ENCODE measurements around the gene C14orf119. TPM values are rescaled to one million over a fixed set of nuclear protein-coding genes. Genes with fewer than 3 reads are reported as not detected.

C14orf119 gene
- polyA plus RNA-seq, 3 donors = 17.5 to 110 (median 106) TPM

- H3K27ac ChIP-seq (ENCODE audit: low read depth in 1 of 2, low read length in 2 of 2) = no peak overlapping the region
- H3K4me1 Mint-ChIP-seq = peaks cover 3% of the 10 kb centered on the region
- no peak overlapping the region for H3K4me3 Mint-ChIP-seq
- TF ChIP-seq, protein P1, sequence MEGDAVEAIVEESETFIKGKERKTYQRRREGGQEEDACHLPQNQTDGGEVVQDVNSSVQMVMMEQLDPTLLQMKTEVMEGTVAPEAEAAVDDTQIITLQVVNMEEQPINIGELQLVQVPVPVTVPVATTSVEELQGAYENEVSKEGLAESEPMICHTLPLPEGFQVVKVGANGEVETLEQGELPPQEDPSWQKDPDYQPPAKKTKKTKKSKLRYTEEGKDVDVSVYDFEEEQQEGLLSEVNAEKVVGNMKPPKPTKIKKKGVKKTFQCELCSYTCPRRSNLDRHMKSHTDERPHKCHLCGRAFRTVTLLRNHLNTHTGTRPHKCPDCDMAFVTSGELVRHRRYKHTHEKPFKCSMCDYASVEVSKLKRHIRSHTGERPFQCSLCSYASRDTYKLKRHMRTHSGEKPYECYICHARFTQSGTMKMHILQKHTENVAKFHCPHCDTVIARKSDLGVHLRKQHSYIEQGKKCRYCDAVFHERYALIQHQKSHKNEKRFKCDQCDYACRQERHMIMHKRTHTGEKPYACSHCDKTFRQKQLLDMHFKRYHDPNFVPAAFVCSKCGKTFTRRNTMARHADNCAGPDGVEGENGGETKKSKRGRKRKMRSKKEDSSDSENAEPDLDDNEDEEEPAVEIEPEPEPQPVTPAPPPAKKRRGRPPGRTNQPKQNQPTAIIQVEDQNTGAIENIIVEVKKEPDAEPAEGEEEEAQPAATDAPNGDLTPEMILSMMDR (IDR thresholded peaks at IDR 0.05) = no peak
- no peak for DNase-seq
- no peak overlapping the region for H2AFZ ChIP-seq (ENCODE audit: insufficient read depth, low read depth, low read length, poor library complexity, severe bottlenecking)
- no peaks in the 10 kb centered on the region for H3K36me3 ChIP-seq (replicated peaks in 1 of 2; ENCODE audit: control insufficient read depth in 1 of 2, insufficient read depth in 2 of 2, low read length in 2 of 2)
- no peak overlapping the region for H3K9ac ChIP-seq (ENCODE audit: insufficient read depth, low read length, poor library complexity, severe bottlenecking)
- no peak overlapping the region for H3K4me2 ChIP-seq (replicated peaks; ENCODE audit: extremely low read depth, low read length, poor library complexity, severe bottlenecking)
- no peaks in the 10 kb centered on the region for H4K20me1 ChIP-seq (ENCODE audit: insufficient read depth, low read length)
- no peaks in the 10 kb centered on the region for H3K36me3 Mint-ChIP-seq
- H3K4me3 ChIP-seq (replicated peaks in 1 of 3; ENCODE audit: low read depth in 2 of 3, low read length in 3 of 3) = no peak overlapping the region
- intact Hi-C loops (cut with micrococcal nuclease) = no loop called here
- H3K27ac Mint-ChIP-seq = no peak overlapping the region
- no peaks in the 10 kb centered on the region for H3K9me3 ChIP-seq (replicated peaks in 1 of 2; ENCODE audit: control insufficient read depth in 1 of 2, insufficient read depth in 1 of 2, low read length in 2 of 2)
- no peaks in the 10 kb centered on the region for H3K4me1 ChIP-seq (ENCODE audit: control insufficient read depth in 1 of 2, insufficient read depth in 2 of 2, low read length in 2 of 2)
- peaks cover 0 to 3% (median 0%) of the 10 kb centered on the region in 7 donors for H3K9me3 Mint-ChIP-seq
- H3K27me3 Mint-ChIP-seq (ENCODE audit: low read depth in 3 of 3) = peaks cover 0 to 3% (median 2%) of the 10 kb centered on the region in 3 donors
- no peaks in the 10 kb centered on the region for H3K27me3 ChIP-seq (ENCODE audit: control insufficient read depth in 2 of 2, insufficient read depth in 2 of 2, low read length in 2 of 2)
- WGBS (ENCODE audit: insufficient coverage) = 100% methylated on average over 1 of the region's 1 CpG
- no peaks in the 10 kb centered on the region for H3K79me2 ChIP-seq (ENCODE audit: insufficient read depth, low read length)
Measured at GRCh38 chr14:23147676-23148075, 52.4 kb downstream of the C14orf119 start.

DNA sequence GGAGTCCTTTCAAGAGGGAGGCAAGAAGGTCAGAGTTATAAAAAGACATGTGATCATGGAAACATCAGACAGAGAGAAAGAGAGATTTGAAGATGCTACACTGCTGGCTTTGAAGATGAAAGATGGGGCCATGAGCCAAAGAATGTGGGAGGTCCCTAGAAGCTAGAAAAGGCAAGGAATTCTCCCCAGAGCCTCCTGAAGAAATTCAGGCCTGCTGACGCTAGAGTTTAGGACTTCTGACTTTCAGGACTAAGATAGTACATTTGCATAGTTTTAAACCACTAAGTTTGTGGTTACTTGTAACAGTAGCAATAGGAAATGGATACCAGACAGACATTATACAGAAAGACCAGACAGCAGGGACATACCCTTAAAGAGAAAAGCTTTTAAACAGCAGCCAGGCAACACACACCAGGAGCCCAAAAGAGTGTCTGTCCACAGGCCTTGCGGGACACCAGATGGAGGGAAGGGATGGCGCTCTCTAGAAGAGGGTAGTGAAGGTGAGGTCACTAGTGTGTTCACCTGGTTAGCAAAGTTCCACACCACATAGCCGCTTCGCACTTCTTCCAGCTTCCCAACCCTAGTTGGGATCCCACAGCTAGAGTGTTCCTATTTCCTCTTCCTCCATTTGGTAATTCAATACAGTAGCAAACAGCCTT is 53.4 kb downstream of the C14orf119 start:
- Mint-ChIP-seq H3K9me3 (peaks cover 0 to 3% (median 0%) of the 10 kb centered on the region in 7 donors), H3K4me1 (peaks cover 11% of the 10 kb centered on the region), H3K36me3 (no peaks in the 10 kb centered on the region), H3K4me3 (no peak overlapping the region), H3K27me3 (ENCODE audit: low read depth in 3 of 3) (peaks cover 0 to 3% (median 0%) of the 10 kb centered on the region in 3 donors), H3K27ac (no peak overlapping the region)
- Histone ChIP-seq H3K36me3 (replicated peaks in 1 of 2; ENCODE audit: control insufficient read depth in 1 of 2, insufficient read depth in 2 of 2, low read length in 2 of 2) (no peaks in the 10 kb centered on the region), H4K20me1 (ENCODE audit: insufficient read depth, low read length) (no peaks in the 10 kb centered on the region), H3K79me2 (ENCODE audit: insufficient read depth, low read length) (no peaks in the 10 kb centered on the region), H3K27me3 (ENCODE audit: control insufficient read depth in 2 of 2, insufficient read depth in 2 of 2, low read length in 2 of 2) (no peaks in the 10 kb centered on the region), H3K9me3 (replicated peaks in 1 of 2; ENCODE audit: control insufficient read depth in 1 of 2, insufficient read depth in 1 of 2, low read length in 2 of 2) (no peaks in the 10 kb centered on the region), H3K4me2 (replicated peaks; ENCODE audit: extremely low read depth, low read length, poor library complexity, severe bottlenecking) (no peak overlapping the region), H3K4me3 (replicated peaks in 1 of 3; ENCODE audit: low read depth in 2 of 3, low read length in 3 of 3) (no peak overlapping the region), H3K4me1 (ENCODE audit: control insufficient read depth in 1 of 2, insufficient read depth in 2 of 2, low read length in 2 of 2) (peaks cover 5 to 7% of the 10 kb centered on the region in 2 donors), H2AFZ (ENCODE audit: insufficient read depth, low read depth, low read length, poor library complexity, severe bottlenecking) (no peak overlapping the region), H3K27ac (ENCODE audit: low read depth in 1 of 2, low read length in 2 of 2) (no peak overlapping the region), H3K9ac (ENCODE audit: insufficient read depth, low read length, poor library complexity, severe bottlenecking) (no peak overlapping the region)
- DNase-seq = no peak
- intact Hi-C loops (cut with micrococcal nuclease) = no loop called here
- TF ChIP-seq, protein P1 (IDR thresholded peaks at IDR 0.05) = no peak
- 92% methylated on average over 2 of the region's 5 CpGs for WGBS (ENCODE audit: insufficient coverage)

All from CD14-positive monocyte (primary cell).